Duodenal mucosa (tissue), 2 donors: ENCODE measurements around the gene HYAL2.

Source experiments
- H3K27ac ChIP-seq: one replicate; pipeline ENCODE4 v1.7.0; 2013; ENCODE audit warnings: low read depth, low read length
- H3K27me3 ChIP-seq, 2 donors: one replicate each; pipeline ENCODE4 v1.7.0; 2013; ENCODE audit warnings: low read length in 2 of 2, control low read depth in 1 of 2; ENCODE audit not compliant: insufficient read depth in 2 of 2, control insufficient read depth in 1 of 2
- H3K36me3 ChIP-seq, 2 donors: one replicate each; pipeline ENCODE4 v1.7.0; 2013; ENCODE audit warnings: low read length in 2 of 2, control low read depth in 1 of 2; ENCODE audit not compliant: insufficient read depth in 2 of 2, control insufficient read depth in 1 of 2
- H3K4me1 ChIP-seq, 2 donors: one replicate each; pipeline ENCODE4 v1.7.0; 2013; ENCODE audit warnings: low read length in 2 of 2, control low read depth in 1 of 2; ENCODE audit not compliant: insufficient read depth in 2 of 2, control insufficient read depth in 1 of 2
- H3K4me3 ChIP-seq, 2 donors: one replicate each; pipeline ENCODE4 v1.7.0; 2013; ENCODE audit warnings: low read length in 2 of 2, low read depth in 1 of 2
- H3K9ac ChIP-seq, 2 donors: one replicate each; pipeline ENCODE4 v1.7.0; 2013; ENCODE audit warnings: low read length in 2 of 2, low read depth in 1 of 2
- H3K9me3 ChIP-seq, 2 donors: one replicate each; pipeline ENCODE4 v1.7.0; 2013; ENCODE audit warnings: low read length in 2 of 2, control low read depth in 1 of 2; ENCODE audit not compliant: control insufficient read depth in 1 of 2

The HYAL2 gene

DNA sequence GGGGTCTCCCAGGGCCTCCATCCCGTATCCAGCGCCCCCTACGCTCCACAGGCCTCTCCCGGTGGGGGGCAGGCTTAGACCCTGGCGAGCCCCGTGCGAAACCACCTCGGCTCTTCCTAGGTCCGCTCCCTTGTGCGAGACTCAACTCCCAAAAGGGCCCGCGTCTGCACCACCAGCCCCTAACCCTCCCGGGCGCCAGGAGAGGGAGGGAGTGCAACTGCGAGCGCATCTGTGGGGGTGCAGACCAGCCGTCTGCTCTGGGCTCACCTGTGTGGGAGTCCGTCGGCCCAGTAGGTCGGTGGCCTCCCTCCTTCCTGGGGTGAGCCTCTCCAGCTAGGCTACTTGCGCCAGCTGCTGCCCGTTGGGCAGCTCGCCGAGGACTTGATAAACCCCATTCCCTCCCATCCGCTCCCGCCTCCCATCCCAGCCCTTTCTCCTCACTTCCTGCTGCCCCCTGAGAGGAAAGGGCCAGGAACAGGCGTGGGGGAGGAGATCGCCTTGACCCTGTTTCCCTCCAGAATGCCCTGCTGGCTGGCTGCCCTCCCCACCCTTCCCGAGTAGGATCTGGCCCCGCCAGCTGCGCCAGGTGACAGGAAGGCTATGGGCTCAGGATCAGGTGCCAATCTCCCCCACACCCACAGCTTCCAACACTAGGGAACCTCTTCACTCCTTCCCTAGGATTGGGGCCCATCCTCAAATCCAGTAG is at the start of gene HYAL2:
Gene HYAL2, minus strand, starts transcription at position 360 of the 706 bp plus-strand sequence. CDS start 2,256 bp downstream, outside the sequence.
- peaks cover 60 to 74% of the 10 kb centered on the region in 2 donors for H3K4me1 ChIP-seq
- H3K4me3 ChIP-seq = peak within 1 kb of the TSS; percentile 83 to 94
- H3K27me3 ChIP-seq = no peaks in the 10 kb centered on the region
- no peaks in the 10 kb centered on the region for H3K9me3 ChIP-seq
- peaks cover 11 to 29% of the 10 kb centered on the region in 2 donors for H3K36me3 ChIP-seq
- peak within 1 kb of the TSS; percentile 85 to 93 for H3K9ac ChIP-seq
- peak within 1 kb of the TSS; percentile 93 for H3K27ac ChIP-seq

DNA sequence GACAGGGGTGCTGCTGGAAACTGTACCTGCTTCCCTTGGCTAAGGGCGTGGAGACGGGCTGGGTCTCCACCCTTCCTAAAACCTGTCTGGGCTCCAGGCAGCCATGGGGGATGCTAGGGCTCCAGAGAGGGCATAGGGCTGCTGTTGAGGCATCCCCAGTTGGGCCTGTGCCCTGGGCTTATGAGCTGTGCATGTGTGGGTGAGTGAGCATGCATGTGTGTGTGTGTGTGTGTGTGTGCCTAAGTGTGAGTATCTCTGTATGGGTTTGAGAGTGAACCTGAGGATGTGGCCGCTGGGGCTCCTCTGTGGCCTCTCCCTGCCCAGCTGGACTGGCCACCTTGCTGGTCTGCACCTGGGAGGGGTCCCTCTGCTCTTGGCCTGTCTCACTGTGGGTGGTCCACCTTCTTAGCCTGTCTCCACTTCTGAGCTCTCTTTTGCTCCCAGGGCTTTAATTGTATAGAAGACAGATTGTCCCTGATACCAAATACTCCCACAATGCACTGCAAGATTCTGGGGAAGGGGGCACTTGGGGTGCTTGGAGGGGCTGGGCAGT is 48.7 kb upstream of the HYAL2 start:
- Histone ChIP-seq H3K27me3 (no peaks in the 10 kb centered on the region), H3K27ac (no peak overlapping the region), H3K4me3 (no peak overlapping the region), H3K36me3 (no peaks in the 10 kb centered on the region), H3K9me3 (no peaks in the 10 kb centered on the region), H3K4me1 (peaks cover 4 to 8% of the 10 kb centered on the region in 2 donors), H3K9ac (no peak overlapping the region)

GRCh38 chr3:50370594-50370993 is 48.0 kb upstream of the HYAL2 start:
- no peak overlapping the region for H3K4me3 ChIP-seq
- H3K36me3 ChIP-seq = no peaks in the 10 kb centered on the region
- H3K27me3 ChIP-seq = no peaks in the 10 kb centered on the region
- no peaks in the 10 kb centered on the region for H3K9me3 ChIP-seq
- no peak overlapping the region for H3K9ac ChIP-seq
- no peak overlapping the region for H3K27ac ChIP-seq
- H3K4me1 ChIP-seq = peaks cover 8 to 14% of the 10 kb centered on the region in 2 donors

DNA sequence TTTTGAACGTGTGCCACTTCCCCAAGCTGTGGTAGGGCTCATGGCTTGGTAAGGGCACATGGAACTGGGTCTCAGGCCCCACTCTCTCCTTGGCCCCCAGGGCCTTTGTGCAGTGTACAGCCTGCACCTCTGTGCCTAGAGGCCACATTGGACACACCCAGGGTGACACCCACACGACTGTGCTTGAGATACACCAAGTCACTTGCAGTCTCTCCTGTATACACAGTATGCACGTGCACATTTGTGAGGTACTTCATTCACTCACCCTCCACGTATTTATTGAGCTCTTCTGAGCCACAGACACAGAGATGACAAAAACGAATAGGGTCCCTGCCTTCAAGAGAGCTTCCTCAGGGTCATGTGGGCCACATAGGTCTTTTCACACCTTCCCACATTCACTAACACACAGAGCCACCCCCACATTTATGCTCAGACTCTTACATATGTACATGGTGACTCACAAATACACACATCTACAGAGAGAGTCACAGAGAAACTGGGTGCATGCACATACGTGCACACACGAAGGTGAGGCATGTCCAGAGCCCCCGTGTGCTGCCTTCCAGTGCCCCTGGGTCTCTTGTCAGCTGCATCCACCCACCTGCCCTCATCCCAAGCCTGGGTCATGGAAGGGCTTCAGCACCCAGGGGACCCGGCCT is 46.6 kb upstream of the HYAL2 start:
- Histone ChIP-seq H3K27ac (no peak overlapping the region), H3K9me3 (no peaks in the 10 kb centered on the region), H3K9ac (no peak overlapping the region)

DNA sequence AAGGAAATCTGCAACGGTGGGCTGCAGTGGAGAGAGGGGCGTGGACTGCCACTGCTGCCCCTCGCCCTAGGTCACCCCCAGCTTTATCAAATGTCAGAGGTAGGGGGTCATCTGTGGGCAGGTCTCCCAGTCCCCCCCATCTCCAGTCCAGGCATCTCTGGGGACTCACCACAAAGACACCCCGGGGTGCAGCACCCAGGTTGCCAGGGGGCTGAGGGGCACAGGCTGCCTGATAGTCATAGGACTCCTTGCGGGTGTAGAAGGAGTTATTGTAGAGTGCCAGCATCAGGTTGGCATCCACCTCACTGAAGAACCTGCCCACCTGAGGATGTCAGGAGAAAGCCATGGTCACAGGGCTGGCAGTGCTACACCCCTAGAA is 43.3 kb upstream of the HYAL2 start:
- Histone ChIP-seq H3K4me3 (peak overlapping the region; percentile 85 to 88), H3K27ac (no peak overlapping the region), H3K9ac (peak overlapping the region; percentile 74 to 78)

More for the DNA sequence above, 46.6 kb upstream of the HYAL2 start:
- Histone ChIP-seq H3K27me3 (no peaks in the 10 kb centered on the region), H3K36me3 (no peaks in the 10 kb centered on the region), H3K4me1 (peaks cover 11 to 24% of the 10 kb centered on the region in 2 donors), H3K4me3 (no peak overlapping the region)

GRCh38 chr3:50365080-50365841 is 42.7 kb upstream of the HYAL2 start:
- Histone ChIP-seq H3K4me1 (peaks cover 8 to 16% of the 10 kb centered on the region in 2 donors), H3K4me3 (peak overlapping the region; percentile 85 to 88), H3K9ac (peak overlapping the region; percentile 74 to 78), H3K36me3 (no peaks in the 10 kb centered on the region), H3K27me3 (no peaks in the 10 kb centered on the region), H3K27ac (peak overlapping the region; percentile 50), H3K9me3 (no peaks in the 10 kb centered on the region)

More for the DNA sequence above, 43.3 kb upstream of the HYAL2 start:
- no peaks in the 10 kb centered on the region for H3K27me3 ChIP-seq
- H3K9me3 ChIP-seq = no peaks in the 10 kb centered on the region
- peaks cover 8 to 16% of the 10 kb centered on the region in 2 donors for H3K4me1 ChIP-seq
- no peaks in the 10 kb centered on the region for H3K36me3 ChIP-seq

DNA sequence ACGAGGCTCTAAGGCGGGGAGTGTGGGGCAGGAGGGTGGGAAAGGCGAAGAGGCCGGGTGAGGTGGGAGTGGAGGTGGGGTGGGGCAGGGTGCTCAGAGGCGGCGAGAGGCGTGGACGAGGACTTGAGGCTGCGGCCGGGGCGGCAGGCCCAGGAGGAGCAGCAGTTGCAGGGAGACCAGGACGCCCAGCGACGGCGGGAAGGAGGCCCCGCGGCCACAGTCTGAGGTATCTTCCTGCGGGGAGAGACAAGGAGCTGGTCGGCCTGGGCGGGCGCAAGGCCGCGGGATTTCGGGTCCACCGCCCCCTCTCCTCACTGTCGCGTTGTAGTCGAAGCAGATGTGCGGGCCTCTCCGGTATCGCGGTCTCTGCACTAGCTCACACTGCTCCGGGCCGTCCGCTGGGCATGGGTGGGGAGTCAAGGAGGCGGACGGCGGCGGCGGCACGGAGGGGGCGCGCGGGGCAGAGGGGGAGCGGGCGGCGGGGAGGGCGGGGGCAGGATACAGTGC is 42.1 kb upstream of the HYAL2 start:
- Histone ChIP-seq H3K36me3 (no peaks in the 10 kb centered on the region), H3K4me3 (peak overlapping the region; percentile 66), H3K9ac (peak overlapping the region; percentile 33 to 57), H3K9me3 (no peaks in the 10 kb centered on the region), H3K27me3 (no peaks in the 10 kb centered on the region), H3K27ac (no peak overlapping the region), H3K4me1 (peaks cover 10 to 19% of the 10 kb centered on the region in 2 donors)

DNA sequence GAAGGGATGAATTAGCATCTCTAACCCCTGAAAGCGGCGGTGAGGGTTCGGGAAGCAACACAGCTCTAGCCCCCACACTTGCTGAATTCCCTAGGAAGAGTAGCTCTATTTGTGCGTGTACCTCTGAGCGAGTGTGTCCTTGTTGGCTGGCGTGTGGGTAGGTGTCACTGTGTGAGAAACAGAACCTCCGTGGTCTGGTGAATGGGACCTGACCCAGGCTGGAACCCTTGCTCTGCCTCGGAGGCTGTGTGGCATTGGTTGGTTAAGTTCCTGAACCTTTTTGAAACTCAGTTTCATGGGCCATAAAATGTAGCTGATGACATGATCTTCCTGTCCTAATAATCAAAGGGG is 37.2 kb upstream of the HYAL2 start:
- peaks cover 41 to 54% of the 10 kb centered on the region in 2 donors for H3K4me1 ChIP-seq
- peaks cover 17 to 18% of the 10 kb centered on the region in 2 donors for H3K36me3 ChIP-seq
- H3K9ac ChIP-seq = no peak overlapping the region
- peak overlapping the region; percentile 57 to 95 for H3K4me3 ChIP-seq
- H3K27ac ChIP-seq = no peak overlapping the region
- no peaks in the 10 kb centered on the region for H3K27me3 ChIP-seq
- no peaks in the 10 kb centered on the region for H3K9me3 ChIP-seq

DNA sequence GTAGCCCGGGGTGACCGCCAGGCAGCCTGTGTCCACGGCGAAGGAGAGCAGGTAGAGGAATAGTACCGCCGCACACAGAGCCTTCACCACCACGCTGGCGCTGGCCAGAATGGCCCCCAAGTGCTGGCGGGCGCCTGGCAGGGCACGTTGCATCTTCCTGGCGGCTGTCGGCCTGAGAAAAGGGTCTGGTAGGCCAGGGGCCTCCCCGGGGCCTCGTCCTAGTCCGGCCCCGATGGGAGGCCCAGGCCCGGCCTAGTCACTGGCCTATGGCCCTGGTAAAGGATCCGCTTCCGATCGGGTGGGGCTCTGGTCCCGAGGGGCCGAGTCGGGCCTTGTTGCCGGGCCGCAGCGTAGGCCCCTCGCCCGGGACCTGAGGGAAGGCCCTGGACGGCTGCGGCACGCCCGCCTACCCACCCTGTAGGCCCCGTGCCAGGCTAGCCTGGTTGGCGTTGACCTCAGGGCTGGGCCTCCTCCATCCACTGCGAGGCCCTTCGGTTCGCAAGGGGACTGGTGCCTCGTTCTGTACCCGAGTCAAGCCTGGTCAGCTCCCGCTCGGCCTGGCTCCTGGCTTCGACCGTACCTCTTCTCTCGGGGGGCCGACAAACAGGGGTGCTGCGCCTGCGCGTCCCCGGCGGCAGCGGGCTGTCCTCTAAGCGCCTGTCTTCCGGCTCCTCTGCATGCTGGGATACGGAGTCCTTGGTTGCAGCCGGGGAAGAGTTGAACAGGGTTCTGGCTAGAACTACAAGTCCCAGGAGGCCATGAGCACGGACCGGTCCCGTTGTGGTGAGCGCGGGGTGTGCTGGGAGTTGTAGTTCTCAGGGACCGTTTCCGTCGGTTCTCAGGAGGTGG is 36.6 kb upstream of the HYAL2 start, which contains the start of gene TMEM115:
Gene TMEM115, minus strand, starts transcription at position 611 of the 849 bp plus-strand sequence. Its CDS starts 458 bp downstream, at position 153.
- Histone ChIP-seq H3K36me3 (peaks cover 20 to 23% of the 10 kb centered on the region in 2 donors), H3K9me3 (no peaks in the 10 kb centered on the region), H3K9ac (peak within 1 kb of the TSS; percentile 97 to 98), H3K4me1 (peaks cover 41 to 48% of the 10 kb centered on the region in 2 donors), H3K4me3 (peak within 1 kb of the TSS; percentile 93 to 95), H3K27me3 (no peaks in the 10 kb centered on the region), H3K27ac (peak within 1 kb of the TSS; percentile 87)
